ENCODE results near the gene EIF3L. TPM values are rescaled to one million over a fixed set of nuclear protein-coding genes. Genes with fewer than 3 reads are reported as not detected.

Gene EIF3L
- total RNA-seq, 1 experiment from 2014 or later: 739 TPM

GRCh38 chr22:37860796-37861421, 11.7 kb downstream of the EIF3L start:
- H2BK120ac ChIP-seq (ENCODE audit: low read depth, low read length, poor library complexity, severe bottlenecking): no peak overlapping the region
- Mint-ChIP-seq H3K4me3 (no peak overlapping the region), H3K27ac (peak overlapping the region in 1 of 3 experiments; percentile 38; a peak in 2 of 7 replicates), H3K27me3 (ENCODE audit: low read depth) (no peaks in the 10 kb centered on the region), H3K4me1 (peaks cover 4 to 10% of the 10 kb centered on the region in 2 experiments; a peak in 3 of 4 replicates), H3K9me3 (no peaks in the 10 kb centered on the region), H3K36me3 (ENCODE audit: insufficient read depth in 1 of 3, low read depth in 3 of 3) (peaks cover 58 to 96% (median 89%) of the 10 kb centered on the region in 3 experiments)
- no peaks in the 10 kb centered on the region for H3K27me3 ChIP-seq (ENCODE audit: insufficient read depth, low read length)
- no peak overlapping the region for H2BK20ac ChIP-seq (ENCODE audit: low read depth, low read length, poor library complexity, severe bottlenecking)
- H3K56ac ChIP-seq (ENCODE audit: insufficient read length, low read depth, low read length): no peak overlapping the region
- no peak overlapping the region for H3K18ac ChIP-seq (ENCODE audit: insufficient read length, low read depth, low read length)
- H4K8ac ChIP-seq (replicated peaks; ENCODE audit: insufficient read length, low read depth, low read length): no peak overlapping the region
- no peak overlapping the region for H3K27ac ChIP-seq (ENCODE audit: insufficient read length, low read depth, low read length)
- no peak overlapping the region for H2BK5ac ChIP-seq (ENCODE audit: insufficient read length, low read length)
- no peak overlapping the region for H3K9ac ChIP-seq (ENCODE audit: extremely low read depth, insufficient read length, low read length)
- H3K79me1 ChIP-seq (ENCODE audit: insufficient read depth, low read depth, low read length, poor library complexity, severe bottlenecking): peaks cover 4% of the 10 kb centered on the region
- H3K23me2 ChIP-seq (ENCODE audit: insufficient read length, low read depth, low read length, poor library complexity, severe bottlenecking): no peaks in the 10 kb centered on the region
- no peak overlapping the region for H3K4me2 ChIP-seq (ENCODE audit: insufficient read depth, insufficient read length, low read length)
- H3K4me1 ChIP-seq (ENCODE audit: insufficient read depth, low read length): no peaks in the 10 kb centered on the region
- H2BK12ac ChIP-seq (ENCODE audit: insufficient read length, low read depth, low read length): no peak overlapping the region
- no peak overlapping the region for H4K91ac ChIP-seq (ENCODE audit: insufficient read length, low read depth, low read length)
- H3K23ac ChIP-seq (ENCODE audit: insufficient read length, low read depth, low read length): no peak overlapping the region
- H2AK5ac ChIP-seq (ENCODE audit: insufficient read length, low read length): no peak overlapping the region
- no peak overlapping the region for H2AFZ ChIP-seq (ENCODE audit: low read length)
- no peaks in the 10 kb centered on the region for H3K9me3 ChIP-seq (ENCODE audit: control insufficient read depth, low read depth, low read length)
- H4K5ac ChIP-seq (ENCODE audit: insufficient read length, low read depth, low read length): no peak overlapping the region
- no peak overlapping the region for H3K4ac ChIP-seq (ENCODE audit: low read depth, low read length)
- H4K20me1 ChIP-seq (ENCODE audit: control insufficient read depth, insufficient read depth, insufficient read length): no peaks in the 10 kb centered on the region
- no peaks in the 10 kb centered on the region for H3K79me2 ChIP-seq (ENCODE audit: insufficient read depth, low read length)
- no peak overlapping the region for H3T11ph ChIP-seq (ENCODE audit: low read length)
- no CpG with 5 or more reads among the region's 7 CpGs for WGBS (ENCODE audit: extremely low coverage, insufficient read length, low lambda C conversion rate)
- no peak for DNase-seq
- TF ChIP-seq CTCF (conservative IDR thresholded peaks at IDR 0.05): no peak
- no peak overlapping the region for H2BK15ac ChIP-seq (ENCODE audit: low read depth, low read length)
- no peak overlapping the region for H3K14ac ChIP-seq (ENCODE audit: insufficient read depth, low read length)

All from H9 (cell line).